Adipocyte (in vitro differentiated cells): ENCODE measurements around the gene PARP4.
"Not testable (repeated sequence)": the region's sequence is repeated elsewhere in the genome, so short reads cannot be mapped to it uniquely, and the experiment has no call there.

Experiments used
- DNase-seq: peaks from one replicate; pipeline ENCODE4 v3.0.0-alpha.2; 2015; ENCODE audit warnings: low read depth
- H3K27me3 ChIP-seq: replicated peaks from 2 replicates; pipeline ENCODE4 v1.7.0; 2013; ENCODE audit warnings: mild to moderate bottlenecking, low read length, moderate library complexity; ENCODE audit not compliant: control insufficient read depth, insufficient read depth
- H3K36me3 ChIP-seq: 2 replicates; pipeline ENCODE4 v1.7.0; 2013; ENCODE audit warnings: low read length, mild to moderate bottlenecking, moderate library complexity; ENCODE audit not compliant: control insufficient read depth, insufficient read depth, severe bottlenecking
- H3K4me1 ChIP-seq: 2 replicates; pipeline ENCODE4 v1.7.0; 2013; ENCODE audit warnings: mild to moderate bottlenecking, low read length, moderate library complexity; ENCODE audit not compliant: control insufficient read depth, insufficient read depth
- H3K4me3 ChIP-seq: 2 replicates; pipeline ENCODE4 v1.7.0; 2013; ENCODE audit warnings: mild to moderate bottlenecking, low read length, moderate library complexity
- H3K9ac ChIP-seq: 2 replicates; pipeline ENCODE4 v1.7.0; 2013; ENCODE audit warnings: mild to moderate bottlenecking, low read length, moderate library complexity
- H3K9me3 ChIP-seq: 2 replicates; pipeline ENCODE4 v1.7.0; 2013; ENCODE audit warnings: mild to moderate bottlenecking, low read length, moderate library complexity; ENCODE audit not compliant: control insufficient read depth

Gene PARP4

GRCh38 chr13:24473686-24474085 is 38.9 kb downstream of the PARP4 start:
- no peak overlapping the region for H3K4me3 ChIP-seq
- peaks cover 88% of the 10 kb centered on the region for H3K36me3 ChIP-seq
- no peaks in the 10 kb centered on the region for H3K27me3 ChIP-seq
- no peak for DNase-seq
- no peak overlapping the region for H3K9ac ChIP-seq
- H3K9me3 ChIP-seq: no peaks in the 10 kb centered on the region
- no peaks in the 10 kb centered on the region for H3K4me1 ChIP-seq

- not testable (repeated sequence) for H3K4me3 ChIP-seq, H3K9ac ChIP-seq, H3K4me1 ChIP-seq, DNase-seq, H3K27me3 ChIP-seq, H3K9me3 ChIP-seq
- peaks cover 88% of the 10 kb centered on the region for H3K36me3 ChIP-seq
Measured at GRCh38 chr13:24472129-24472528, 40.4 kb downstream of the PARP4 start.

- Histone ChIP-seq H3K4me3 (no peak overlapping the region), H3K36me3 (peaks cover 36% of the 10 kb centered on the region), H3K9me3 (no peaks in the 10 kb centered on the region), H3K9ac (no peak overlapping the region), H3K27me3 (no peaks in the 10 kb centered on the region), H3K4me1 (peaks cover 21% of the 10 kb centered on the region)
- DNase-seq: no peak
Measured at GRCh38 chr13:24463078-24463477, 49.5 kb downstream of the PARP4 start.

- H3K9me3 ChIP-seq: no peaks in the 10 kb centered on the region
- DNase-seq: no peak
- no peaks in the 10 kb centered on the region for H3K27me3 ChIP-seq
- H3K4me1 ChIP-seq: peaks cover 21% of the 10 kb centered on the region
- no peak overlapping the region for H3K4me3 ChIP-seq
- peaks cover 35% of the 10 kb centered on the region for H3K36me3 ChIP-seq
- H3K9ac ChIP-seq: no peak overlapping the region
Measured at GRCh38 chr13:24460256-24460655, 52.3 kb downstream of the PARP4 start.

GRCh38 chr13:24459726-24460125 is 52.9 kb downstream of the PARP4 start:
- H3K4me1 ChIP-seq: peaks cover 21% of the 10 kb centered on the region
- DNase-seq: peak; percentile 3
- peak overlapping the region; percentile 56 for H3K9ac ChIP-seq
- H3K4me3 ChIP-seq: peak overlapping the region; percentile 76
- H3K36me3 ChIP-seq: peaks cover 40% of the 10 kb centered on the region
- H3K9me3 ChIP-seq: no peaks in the 10 kb centered on the region
- H3K27me3 ChIP-seq: no peaks in the 10 kb centered on the region

- peaks cover 21% of the 10 kb centered on the region for H3K4me1 ChIP-seq
- H3K27me3 ChIP-seq: no peaks in the 10 kb centered on the region
- peak; percentile 91 for DNase-seq
- H3K4me3 ChIP-seq: peak overlapping the region; percentile 76
- peaks cover 45% of the 10 kb centered on the region for H3K36me3 ChIP-seq
- peak overlapping the region; percentile 56 for H3K9ac ChIP-seq
- no peaks in the 10 kb centered on the region for H3K9me3 ChIP-seq
Measured at GRCh38 chr13:24459234-24459633, 53.3 kb downstream of the PARP4 start.

- Histone ChIP-seq H3K9me3 (no peaks in the 10 kb centered on the region), H3K4me1 (peaks cover 21% of the 10 kb centered on the region), H3K9ac (no peak overlapping the region), H3K27me3 (no peaks in the 10 kb centered on the region), H3K4me3 (peak overlapping the region; percentile 76), H3K36me3 (peaks cover 50% of the 10 kb centered on the region)
- DNase-seq: no peak
Measured at GRCh38 chr13:24458736-24459135, 53.8 kb downstream of the PARP4 start.

- H3K4me1 ChIP-seq: peaks cover 21% of the 10 kb centered on the region
- DNase-seq: no peak
- H3K36me3 ChIP-seq: peaks cover 64% of the 10 kb centered on the region
Measured at GRCh38 chr13:24456396-24456795, 56.2 kb downstream of the PARP4 start.

GRCh38 chr13:24454056-24454455 is 58.5 kb downstream of the PARP4 start:
- H3K36me3 ChIP-seq: peaks cover 75% of the 10 kb centered on the region
- H3K4me3 ChIP-seq: no peak overlapping the region
- no peak overlapping the region for H3K9ac ChIP-seq
- no peaks in the 10 kb centered on the region for H3K9me3 ChIP-seq
- no peaks in the 10 kb centered on the region for H3K27me3 ChIP-seq
- DNase-seq: no peak
- peaks cover 13% of the 10 kb centered on the region for H3K4me1 ChIP-seq

More at GRCh38 chr13:24456396-24456795, 56.2 kb downstream of the PARP4 start:
- Histone ChIP-seq H3K4me3 (no peak overlapping the region), H3K27me3 (no peaks in the 10 kb centered on the region), H3K9me3 (no peaks in the 10 kb centered on the region), H3K9ac (no peak overlapping the region)

- H3K36me3 ChIP-seq: peaks cover 78% of the 10 kb centered on the region
- no peak overlapping the region for H3K9ac ChIP-seq
- no peaks in the 10 kb centered on the region for H3K27me3 ChIP-seq
- no peak for DNase-seq
- H3K9me3 ChIP-seq: no peaks in the 10 kb centered on the region
- peaks cover 6% of the 10 kb centered on the region for H3K4me1 ChIP-seq
- H3K4me3 ChIP-seq: no peak overlapping the region
Measured at GRCh38 chr13:24452044-24452443, 60.5 kb downstream of the PARP4 start.

- H3K4me1 ChIP-seq: peaks cover 6% of the 10 kb centered on the region
- H3K4me3 ChIP-seq: no peak overlapping the region
- no peak overlapping the region for H3K9ac ChIP-seq
- DNase-seq: peak; percentile 48
- H3K27me3 ChIP-seq: no peaks in the 10 kb centered on the region
- H3K36me3 ChIP-seq: peaks cover 77% of the 10 kb centered on the region
- no peaks in the 10 kb centered on the region for H3K9me3 ChIP-seq
Measured at GRCh38 chr13:24450530-24450929, 62.0 kb downstream of the PARP4 start.

- H3K9me3 ChIP-seq, H3K4me1 ChIP-seq, H3K4me3 ChIP-seq, DNase-seq, H3K9ac ChIP-seq, H3K27me3 ChIP-seq: not testable (repeated sequence)
- H3K36me3 ChIP-seq: peaks cover 86% of the 10 kb centered on the region
Measured at GRCh38 chr13:24444851-24445250, 67.7 kb downstream of the PARP4 start.
